SH-SY5Y (cell line): ENCODE measurements around the gene SLC16A12.

Source experiments
- GATA2 ChIP-seq: IDR thresholded peaks from 2 replicates; pipeline ENCODE4 v1.6.1; 2011; ENCODE audit warnings: mild to moderate bottlenecking, low read depth, low read length
- GATA3 ChIP-seq: IDR thresholded peaks from 2 replicates; pipeline ENCODE4 v1.6.1; 2011; ENCODE audit warnings: low read depth, mild to moderate bottlenecking, low read length, moderate library complexity

DNA sequence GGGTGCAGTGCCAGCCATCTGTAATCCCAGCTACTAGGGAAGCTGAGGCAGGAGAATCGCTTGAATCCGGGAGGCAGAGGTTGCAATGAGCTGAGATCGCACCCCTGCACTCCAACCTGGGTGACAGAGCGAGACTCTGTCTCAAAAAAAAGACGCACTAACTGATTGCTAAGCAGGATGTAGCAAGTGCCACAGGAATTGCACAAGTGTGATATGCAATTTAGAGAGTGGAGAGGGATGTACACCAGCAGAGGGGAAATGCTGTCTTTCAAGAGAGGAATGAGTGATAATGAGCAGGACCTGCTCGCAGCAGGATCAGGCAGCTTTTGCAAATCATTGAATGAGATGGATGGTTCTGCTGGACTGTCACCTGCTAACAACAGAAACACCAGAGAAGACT, 13.3 kb upstream of the SLC16A12 start:
- TF ChIP-seq GATA2 (no peak), GATA3 (no peak)
